Islet of Langerhans (tissue), 1 donor: ENCODE results near the gene THRB.
A peak's percentile ranks its signal among the peaks of the same experiment; 100 is the strongest.
"Not testable (repeated sequence)": the region's sequence is repeated elsewhere in the genome, so short reads cannot be mapped to it uniquely, and the experiment has no call there.

Experiments used
- FAIRE-seq: peaks from one replicate; lab custom pipeline; 2011; peaks lifted over from hg19 to GRCh38; lab: Jason Lieb, UNC

THRB gene

DNA sequence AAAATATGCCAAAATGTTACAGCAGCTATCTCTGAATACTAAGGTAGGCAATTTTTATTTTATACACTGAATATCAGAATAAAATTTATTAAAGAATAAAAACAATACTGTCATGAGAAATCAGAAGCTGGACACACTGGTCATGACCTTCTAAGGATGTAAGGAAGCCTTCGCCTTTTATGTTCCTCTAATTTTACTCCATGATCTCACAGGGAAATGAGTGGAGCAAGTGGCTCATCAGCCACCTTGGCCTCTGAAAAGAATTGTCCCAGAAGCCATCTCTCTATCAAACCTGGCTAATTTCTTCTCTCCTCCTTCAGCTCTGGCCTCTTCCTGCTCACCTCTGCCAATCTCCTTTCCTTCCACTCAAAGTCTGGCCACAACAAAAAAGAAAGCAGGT is 48.6 kb downstream of the THRB start:
- FAIRE-seq: no peak

DNA sequence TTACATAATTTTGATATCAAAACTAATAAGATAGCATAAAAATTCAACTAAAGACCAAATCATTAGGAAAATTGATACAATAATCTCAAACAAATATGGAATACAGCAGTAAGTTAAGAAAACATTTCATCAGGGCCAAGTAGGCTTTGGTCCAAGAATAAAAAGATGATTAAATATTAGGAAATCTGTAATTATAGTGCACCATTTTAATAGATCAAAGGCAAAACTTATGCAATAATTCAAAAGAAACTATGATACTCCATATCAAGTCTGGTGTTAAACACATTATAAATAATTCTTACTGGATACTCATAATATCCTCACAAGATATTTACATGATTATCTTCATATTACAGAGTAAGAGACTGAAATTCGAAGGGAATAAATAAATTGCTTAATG is 51.2 kb downstream of the THRB start:
- no peak for FAIRE-seq

DNA sequence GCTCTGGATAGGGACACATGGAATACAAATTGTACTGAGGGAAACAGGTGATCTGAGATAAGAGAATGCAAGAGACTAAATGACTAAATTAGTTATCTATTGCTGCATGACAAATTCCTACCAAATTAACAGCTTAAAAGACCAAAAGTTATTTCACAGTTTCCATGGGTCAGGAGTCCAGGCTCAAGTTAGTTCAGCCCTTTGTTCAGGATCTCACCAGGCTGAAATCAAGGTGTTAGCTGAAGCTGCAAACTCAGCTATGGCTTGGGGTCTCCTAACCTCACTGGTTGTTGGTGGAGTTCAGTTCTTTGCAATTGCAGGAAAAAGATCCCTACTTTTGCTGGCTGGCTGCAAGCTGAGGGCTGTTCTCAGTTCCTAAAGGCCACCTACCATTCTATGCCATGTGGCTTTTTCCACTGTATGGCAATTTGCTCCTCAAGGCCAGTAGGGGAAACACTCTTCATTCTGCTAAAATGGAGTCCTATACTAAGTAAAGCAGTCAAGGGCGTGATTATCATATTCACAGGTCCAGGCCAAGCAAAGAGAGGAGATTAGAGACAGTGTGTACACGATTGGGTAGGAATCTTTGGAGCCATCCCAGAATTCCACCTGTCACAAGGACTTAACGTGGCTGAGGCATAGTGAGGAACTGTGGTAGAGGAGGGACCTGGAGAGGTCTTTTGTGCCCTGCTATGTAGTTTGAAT is 53.7 kb downstream of the THRB start:
- no peak for FAIRE-seq

DNA sequence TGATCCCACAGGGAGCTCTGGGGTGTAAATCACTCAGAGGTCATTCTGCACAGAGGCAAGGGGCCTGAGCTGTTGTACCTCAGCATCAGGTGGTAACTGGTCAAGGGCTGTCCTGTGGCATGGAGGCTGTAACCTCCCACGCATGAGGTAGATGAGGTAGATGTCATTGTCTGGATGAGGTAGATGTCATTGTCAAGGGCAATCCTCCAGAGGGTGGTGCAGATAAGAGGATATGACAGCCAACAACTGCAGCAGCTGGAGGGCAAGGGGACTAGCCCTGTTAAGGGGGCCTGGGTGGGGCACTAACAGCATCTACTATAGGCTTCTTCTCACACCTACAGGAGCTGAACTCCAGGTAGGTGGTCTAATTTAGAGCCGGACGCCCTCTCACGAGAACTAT is 55.6 kb downstream of the THRB start:
- no peak for FAIRE-seq

DNA sequence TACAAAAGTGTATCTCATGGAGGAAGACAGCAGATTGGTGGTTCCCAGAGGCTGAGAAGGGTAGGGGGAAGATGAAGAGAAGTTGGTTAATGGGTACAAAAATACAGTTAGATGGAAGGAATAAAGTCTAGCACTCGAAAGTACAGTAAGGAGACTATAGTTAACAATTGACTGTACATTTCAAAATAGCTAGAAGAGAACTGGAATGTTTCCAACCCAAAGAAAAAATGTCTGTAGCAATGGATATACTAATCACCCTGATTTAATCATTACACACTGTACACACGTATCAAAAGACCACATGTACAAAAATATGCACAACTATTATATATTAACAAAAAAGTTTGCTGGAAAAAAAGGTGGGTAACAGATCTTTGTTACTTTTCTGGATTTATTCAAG is 57.3 kb downstream of the THRB start:
- no peak for FAIRE-seq

DNA sequence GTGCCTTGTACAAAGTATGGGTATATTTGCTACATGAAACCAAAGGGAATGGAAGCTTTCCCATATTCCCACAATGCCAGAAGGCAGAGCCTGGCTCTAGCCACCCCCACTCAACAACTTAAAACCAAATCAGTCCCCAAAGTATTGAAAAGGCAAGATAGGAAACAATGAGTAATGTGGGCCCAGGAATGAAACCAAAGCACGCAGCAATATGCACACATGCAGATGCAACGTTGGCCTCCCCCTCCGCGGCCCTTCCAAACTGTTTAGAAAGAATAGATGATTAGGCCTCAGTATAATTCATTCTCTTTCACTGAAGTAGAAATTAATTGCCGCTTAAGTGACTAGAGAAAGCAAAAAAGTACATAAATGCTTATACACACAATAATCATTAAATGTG is 59.1 kb downstream of the THRB start:
- no peak for FAIRE-seq

DNA sequence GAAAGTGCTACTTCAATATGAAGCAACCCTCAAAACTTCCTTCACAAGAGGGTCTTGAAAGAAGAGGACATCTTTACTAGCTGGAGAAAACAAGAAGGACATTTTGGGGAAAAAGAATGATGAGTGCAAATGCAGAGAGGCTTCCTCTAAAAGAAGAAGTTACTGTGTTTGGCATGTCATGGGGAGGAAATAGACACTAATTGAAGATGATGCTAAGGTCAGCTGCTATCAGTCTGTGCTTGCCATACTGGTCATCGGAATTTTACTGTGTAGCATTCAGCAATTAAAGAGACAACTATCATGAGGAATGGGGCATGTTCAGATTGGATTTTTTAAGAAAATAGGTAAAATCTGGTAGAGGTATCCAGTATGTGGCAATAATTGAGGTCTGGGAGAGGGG is 60.0 kb downstream of the THRB start:
- no peak for FAIRE-seq

DNA sequence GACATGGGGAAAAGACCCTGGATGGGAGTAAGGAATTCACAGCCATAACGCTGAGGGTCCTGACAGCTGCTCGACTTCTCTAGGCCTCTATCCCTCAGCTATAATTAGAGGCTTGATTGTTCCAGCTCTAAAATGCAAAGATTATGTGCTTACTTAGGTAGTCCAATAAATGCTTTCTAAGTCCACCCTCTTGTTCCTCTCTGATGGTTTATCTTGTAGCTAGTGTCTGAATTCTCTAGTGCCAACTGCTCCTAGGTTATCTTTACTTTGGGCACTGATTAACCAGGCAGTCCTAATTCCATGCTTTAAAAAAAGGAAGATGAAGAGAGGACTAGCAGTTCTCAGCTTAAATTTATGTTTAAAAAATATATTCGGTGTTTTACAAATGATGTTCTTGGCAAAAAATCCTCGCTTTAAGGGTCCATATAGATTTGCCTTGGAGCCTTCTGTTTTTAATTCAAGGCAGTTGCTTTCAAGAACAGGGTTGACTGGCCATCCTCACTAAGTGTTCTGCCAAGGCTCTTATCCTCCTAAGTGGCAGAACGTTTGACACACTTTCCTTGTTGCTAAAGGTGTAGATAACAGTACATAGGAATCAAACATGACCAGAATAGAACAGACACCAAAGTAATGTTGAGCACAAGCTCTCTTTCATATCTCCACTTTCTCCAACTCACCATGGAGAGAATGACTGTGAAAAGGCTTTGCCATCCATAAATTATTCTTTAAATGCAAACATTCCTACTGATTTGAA is 60.6 kb downstream of the THRB start:
- FAIRE-seq: no peak

DNA sequence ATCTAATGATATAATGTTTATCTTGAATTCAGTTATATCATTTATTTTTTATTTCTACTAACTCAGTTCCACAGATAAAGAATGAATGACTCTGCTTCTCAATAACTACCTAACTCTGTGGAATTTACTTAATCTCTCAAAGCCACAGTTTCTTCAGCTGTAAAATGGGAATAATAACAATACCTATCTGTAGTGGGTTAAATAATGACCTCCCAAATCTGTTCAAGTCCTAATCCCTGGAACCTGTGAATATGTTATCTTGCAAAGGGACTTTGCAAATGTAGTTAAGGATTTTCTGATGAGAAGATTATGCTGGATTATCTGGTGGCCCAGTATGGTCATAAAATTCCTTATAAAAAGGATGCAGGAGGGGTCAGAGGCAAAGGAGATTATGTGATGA is 61.7 kb downstream of the THRB start:
- peak; percentile 58 for FAIRE-seq

DNA sequence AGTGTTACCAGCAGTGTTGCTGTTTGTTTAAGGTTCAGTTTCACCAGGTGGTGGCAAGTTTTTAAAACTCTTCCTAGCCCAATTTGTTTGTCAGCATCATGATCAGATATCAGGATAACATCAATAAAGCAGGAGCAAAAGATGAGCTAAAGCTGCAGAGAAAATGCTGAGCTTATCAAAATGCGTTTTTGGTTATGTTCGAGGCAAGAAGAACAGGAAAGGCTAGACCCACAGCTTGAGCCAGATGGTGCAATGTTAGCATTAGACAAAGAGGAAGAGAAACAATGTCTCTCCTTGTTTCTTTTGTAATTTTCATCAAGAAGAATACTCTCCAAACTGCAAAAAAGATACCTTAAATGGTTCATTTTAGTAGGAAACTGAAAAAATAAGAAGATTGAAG is 66.2 kb downstream of the THRB start:
- no peak for FAIRE-seq

DNA sequence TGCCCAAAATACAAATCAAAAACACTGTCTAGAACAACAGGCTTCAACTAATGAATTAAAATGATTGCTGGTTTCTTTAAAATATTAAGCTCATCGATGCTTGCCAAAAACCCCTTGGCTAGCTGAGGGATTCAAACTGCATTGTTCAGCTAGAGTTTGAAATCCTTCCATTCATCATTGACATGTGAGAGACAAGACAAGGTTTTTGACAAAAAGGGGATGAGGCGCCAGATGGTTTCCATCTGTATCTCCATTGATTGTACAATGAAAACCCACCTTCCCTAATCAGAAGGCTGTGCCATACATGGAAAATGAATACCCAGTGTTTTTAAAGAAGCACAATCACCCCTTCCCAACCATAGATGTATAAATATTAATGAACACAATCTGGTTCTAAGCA is 67.8 kb downstream of the THRB start:
- FAIRE-seq: no peak

DNA sequence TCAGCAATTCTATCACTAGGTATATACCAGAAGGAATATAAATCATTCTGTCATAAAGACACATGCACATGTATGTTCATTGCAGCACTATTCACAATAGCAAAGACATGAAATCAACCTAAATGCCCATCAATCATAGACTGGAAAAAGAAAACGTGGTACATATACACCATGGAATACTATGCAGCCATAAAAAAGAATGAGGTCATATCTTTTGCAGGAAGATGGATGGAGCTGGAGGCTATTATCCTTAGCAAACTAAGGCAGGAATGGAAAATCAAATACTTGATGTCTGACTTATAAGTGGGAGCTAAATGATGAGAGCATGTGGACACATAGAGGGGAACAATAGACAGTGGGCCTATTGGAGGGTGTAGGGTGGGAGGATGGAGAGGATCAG is 73.8 kb downstream of the THRB start:
- not testable (repeated sequence) for FAIRE-seq

DNA sequence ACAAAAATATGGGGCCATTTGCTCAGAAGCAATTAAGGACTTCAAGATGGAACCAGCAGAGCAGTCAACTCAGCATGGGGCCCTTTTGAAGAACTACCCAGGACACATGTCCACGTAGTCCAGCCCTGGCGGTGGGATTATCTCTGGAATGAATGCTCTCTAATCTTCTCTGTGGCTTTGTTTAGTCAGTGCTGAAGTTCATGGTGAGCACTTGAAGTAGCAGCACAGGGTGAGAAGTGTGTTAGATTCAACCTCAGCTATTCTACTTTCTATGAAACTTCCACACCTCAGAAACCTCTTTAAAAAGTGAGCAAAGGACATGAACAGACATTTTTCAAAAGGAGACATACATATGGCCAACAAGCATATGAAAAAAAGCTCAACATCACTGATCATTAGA is 74.4 kb downstream of the THRB start:
- no peak for FAIRE-seq

DNA sequence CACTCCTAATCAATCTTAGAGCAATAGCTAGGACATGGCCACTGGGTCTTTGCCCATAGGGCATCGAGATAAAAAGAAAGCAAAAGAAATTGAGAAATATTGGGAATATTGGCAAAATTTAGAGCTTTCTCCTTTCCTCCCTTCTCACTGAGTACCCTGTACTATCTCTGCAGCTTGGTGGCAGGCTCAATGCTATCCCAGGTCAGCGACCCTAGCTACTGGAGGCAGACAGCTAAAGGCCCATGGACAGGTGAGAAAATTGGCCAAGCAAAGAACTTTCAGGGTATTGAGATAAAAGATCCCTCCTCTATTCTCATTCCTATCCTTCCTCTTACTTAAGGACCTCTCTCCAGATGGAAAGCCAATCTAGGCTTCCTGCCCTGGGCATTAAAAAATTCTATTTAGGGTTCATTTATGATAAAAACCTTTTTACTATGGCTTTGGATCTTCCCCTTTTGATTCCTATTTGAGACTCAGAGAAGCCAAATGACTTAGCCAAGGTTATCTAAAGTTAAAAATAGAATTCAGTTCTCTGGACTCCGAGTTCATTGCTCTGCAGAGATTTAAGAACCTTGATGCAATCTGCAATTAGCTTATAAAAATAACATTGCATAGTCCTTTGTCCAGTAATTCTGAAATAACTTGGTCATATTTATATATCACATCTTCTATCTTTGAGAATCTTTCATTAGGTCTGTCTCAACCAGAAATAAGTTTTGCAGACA is 75.4 kb downstream of the THRB start:
- no peak for FAIRE-seq

DNA sequence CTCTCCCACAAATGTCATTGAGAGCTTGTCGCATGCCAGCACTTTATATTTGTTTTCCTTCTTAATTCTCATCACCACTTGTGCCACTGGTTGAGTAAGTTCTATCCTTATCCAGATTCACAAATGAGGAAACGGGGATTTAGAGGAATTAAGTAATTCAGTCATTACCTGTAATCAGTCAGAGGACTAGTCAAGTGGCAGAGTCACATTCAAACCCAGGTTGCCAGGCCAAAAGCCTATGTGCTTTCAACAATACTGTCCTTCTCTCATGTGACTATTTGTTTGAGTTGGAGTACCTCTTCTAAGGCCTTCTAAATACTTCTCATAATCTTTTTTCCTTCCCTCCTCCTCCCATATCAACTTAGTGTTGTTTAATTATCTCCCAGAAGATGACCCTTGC is 76.9 kb downstream of the THRB start:
- no peak for FAIRE-seq

DNA sequence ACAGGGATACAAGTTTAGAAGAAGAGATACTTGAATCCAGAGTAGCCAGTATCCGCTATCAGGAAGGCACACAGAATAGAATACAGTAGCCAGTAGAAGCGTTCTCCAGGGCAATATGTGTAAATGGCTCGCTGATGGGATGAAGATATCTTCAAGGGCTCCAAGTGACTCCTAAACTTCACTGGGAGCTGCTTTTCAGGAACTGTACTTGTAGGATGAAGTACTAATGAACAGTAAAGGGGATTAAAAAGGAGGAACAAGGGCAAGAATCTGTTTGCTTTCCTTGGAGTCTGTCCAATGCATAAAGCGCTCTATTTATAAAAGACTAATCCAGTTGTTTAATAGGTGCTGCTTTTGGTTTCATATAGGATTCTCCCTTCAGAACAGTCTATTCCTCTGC is 78.4 kb downstream of the THRB start:
- no peak for FAIRE-seq

DNA sequence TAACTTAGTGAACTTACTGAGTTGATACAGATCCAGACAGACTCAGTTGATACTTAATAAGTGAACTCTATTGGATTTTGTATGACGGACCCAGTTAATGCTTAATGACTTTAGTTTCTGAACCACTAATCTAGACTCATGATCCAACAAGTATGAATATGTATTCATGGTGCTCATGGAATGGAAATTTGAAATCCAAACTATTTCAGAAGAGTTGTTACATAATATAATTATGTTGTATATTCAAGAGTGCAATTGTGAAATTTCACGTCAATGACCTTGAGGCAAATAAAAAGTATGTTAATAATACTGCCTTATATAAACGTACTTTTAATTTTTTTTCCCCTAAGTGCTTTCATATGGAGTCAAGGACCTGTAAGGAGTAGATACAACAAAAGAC is 78.8 kb downstream of the THRB start:
- FAIRE-seq: no peak

DNA sequence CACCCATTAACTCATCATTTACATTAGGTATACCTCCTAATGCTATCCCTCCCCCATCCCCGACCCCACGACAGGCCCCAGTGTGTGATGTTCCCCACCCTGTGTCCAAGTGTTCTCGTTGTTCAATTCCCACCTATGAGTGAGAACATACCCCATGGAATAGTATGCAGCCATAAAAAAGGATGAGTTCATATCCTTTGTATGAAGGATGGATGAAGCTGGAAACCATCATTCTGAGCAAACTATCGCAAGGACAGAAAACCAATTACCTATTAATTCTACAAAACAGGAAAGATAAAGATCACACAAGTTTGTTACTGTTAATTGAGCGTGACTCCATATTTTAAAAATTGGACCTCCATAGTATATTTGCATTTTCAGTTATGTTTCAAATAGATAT is 81.0 kb downstream of the THRB start:
- not testable (repeated sequence) for FAIRE-seq

DNA sequence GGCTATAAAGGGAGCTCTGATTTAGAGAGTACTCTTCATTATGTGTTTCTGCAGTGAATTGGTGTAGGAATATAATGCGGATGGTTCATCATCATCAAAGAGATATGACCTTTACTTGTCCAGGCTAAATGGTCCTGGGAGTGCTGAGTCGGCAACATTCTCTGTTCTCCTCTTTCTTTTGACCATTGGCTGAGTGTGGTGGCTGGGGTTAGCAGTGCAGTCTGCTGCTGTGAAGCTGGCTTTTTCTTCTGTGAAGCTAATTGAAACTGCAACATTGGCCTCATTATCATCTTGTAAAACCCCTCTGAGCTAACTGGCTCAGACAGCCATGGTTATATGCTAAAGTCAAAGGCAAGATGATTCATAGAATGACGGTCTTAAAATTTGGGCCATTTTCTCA is 83.8 kb downstream of the THRB start:
- FAIRE-seq: no peak

DNA sequence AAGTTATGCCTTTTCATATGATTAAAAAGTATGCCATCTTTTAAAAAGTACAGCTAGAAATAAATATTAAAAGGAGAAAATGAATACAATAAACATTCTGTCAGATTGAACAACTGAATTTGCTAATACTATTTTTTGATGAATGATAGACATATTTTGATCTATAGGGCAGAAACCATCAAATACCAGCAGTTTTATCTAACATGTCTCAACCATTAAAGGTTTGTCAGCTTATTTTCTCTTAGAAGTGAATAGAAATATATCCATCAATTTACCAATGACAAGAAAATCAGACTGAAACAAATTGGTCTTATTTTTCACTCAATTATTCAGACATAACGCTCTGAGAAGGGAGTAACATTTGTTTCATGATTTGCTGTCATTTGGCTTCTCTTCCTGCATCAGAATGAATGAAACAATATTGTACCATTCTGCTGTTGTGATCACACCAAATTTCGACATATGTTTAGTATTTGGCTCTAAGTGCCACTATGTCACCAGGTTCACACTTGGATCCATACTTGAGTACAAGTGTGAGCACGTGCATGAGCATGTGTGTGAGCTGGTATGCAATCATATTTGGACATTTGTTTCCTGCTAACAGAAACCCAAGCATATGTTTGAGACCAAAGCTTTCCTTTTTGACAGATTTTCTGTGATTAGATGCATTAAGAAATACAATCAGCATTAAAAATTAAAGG is 86.5 kb downstream of the THRB start:
- FAIRE-seq: no peak

DNA sequence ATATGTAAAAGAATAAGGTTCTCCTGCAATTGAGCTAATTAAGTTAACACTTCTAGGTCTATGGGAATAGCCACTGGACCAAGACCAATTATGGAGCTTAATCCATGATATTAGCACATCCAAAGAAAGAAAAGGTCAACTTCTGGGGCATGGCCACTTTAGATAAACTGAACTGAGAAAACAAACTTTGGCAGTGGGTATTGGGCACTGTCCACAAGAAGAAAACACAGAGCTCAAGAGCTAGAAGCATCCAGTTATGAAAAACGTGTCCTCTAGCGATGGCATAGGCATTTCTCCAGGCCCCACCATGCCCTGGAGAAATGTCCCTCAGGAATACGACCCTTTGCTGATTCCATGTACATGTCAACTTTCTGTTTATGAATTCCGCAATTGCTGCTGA is 87.8 kb downstream of the THRB start:
- FAIRE-seq: no peak

DNA sequence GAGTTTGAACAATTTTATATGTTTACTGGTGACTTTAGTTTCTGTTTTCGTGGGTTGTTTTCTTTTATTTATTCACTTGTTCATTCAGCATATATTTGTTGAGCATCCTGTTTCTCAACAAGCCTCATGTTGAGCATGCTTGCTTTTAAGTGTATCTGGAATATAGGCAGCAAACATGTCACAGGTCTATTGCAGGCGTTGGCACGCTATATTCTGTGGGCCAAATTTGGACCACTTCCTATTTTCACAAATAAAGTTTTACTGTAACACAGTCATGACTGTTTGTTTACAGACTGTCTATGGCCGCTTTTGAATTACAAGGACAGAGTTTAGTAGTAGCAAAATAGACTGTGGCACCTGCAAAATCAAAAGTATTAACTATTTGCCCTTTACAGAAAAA is 89.6 kb downstream of the THRB start:
- no peak for FAIRE-seq

DNA sequence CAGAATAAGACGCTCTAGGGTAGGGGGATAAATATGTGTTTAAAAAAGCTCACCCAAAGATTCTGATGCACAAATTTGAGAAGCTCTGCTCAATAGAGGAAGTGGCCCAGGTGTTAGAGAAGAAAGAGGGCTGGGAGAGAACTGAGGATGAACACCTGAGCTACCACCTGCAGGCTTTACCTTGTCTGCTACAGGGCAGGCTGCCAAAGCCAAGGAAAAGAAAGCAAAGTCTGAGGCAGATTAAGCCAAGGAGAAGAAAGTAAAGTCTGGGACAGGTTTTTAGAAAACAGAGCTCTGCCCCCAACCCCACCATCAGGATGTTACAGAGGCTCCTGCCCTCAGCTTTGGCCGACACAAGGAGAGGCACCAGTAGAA is 92.9 kb downstream of the THRB start:
- no peak for FAIRE-seq
